HL-60 (cell line): ENCODE data around the gene LACRT.
A peak's percentile ranks its signal among the peaks of the same experiment; 100 is the strongest.
"Not testable (repeated sequence)": the region's sequence is repeated elsewhere in the genome, so short reads cannot be mapped to it uniquely, and the experiment has no call there.

Experiments
- DNase-seq, 2 experiments: peaks; one replicate each; pipeline ENCODE4 v3.0.0-alpha.2; 2010 to 2020; ENCODE audit warnings: low read depth in 1 of 2, low spot score in 1 of 2
- H3K27ac ChIP-seq: fragments of 250-450 bp; sonication (Bioruptor Pico); replicated peaks from 2 replicates; pipeline ENCODE4 v1.5.1; 2020; ENCODE audit warnings: mild to moderate bottlenecking, moderate library complexity
- H3K27me3 ChIP-seq: fragments of 250-450 bp; sonication (Bioruptor Pico); 2 replicates; pipeline ENCODE4 v1.5.1; 2021; ENCODE audit warnings: mild to moderate bottlenecking, moderate library complexity; ENCODE audit not compliant: insufficient read depth, poor library complexity, severe bottlenecking
- H3K4me3 ChIP-seq: replicated peaks from 2 replicates; pipeline ENCODE4 v1.5.1; 2011; ENCODE audit warnings: mild to moderate bottlenecking, control low read depth, low read length; ENCODE audit not compliant: insufficient read depth
- GABPA ChIP-seq: IDR thresholded peaks from 2 replicates; pipeline ENCODE4 v1.6.1; 2012; ENCODE audit warnings: low read depth
- POLR2AphosphoS5 ChIP-seq: IDR thresholded peaks from 2 replicates; pipeline ENCODE4 v1.6.1; 2012; ENCODE audit warnings: low read depth
- SPI1 ChIP-seq: IDR thresholded peaks from 2 replicates; pipeline ENCODE4 v1.6.1; 2012; ENCODE audit warnings: low read depth, mild to moderate bottlenecking, borderline replicate concordance
- TF ChIP-seq, protein P1 (sequence below): IDR thresholded peaks from 2 replicates; pipeline ENCODE4 v1.6.1; 2012; ENCODE audit warnings: low read depth; ENCODE audit not compliant: insufficient replicate concordance
- TF ChIP-seq, protein P2 (sequence below): IDR thresholded peaks from one replicate; pipeline ENCODE4 v1.5.1; 2011; ENCODE audit warnings: low read length, control low read depth, inconsistent platforms; ENCODE audit not compliant: insufficient read depth

Gene LACRT

DNA sequence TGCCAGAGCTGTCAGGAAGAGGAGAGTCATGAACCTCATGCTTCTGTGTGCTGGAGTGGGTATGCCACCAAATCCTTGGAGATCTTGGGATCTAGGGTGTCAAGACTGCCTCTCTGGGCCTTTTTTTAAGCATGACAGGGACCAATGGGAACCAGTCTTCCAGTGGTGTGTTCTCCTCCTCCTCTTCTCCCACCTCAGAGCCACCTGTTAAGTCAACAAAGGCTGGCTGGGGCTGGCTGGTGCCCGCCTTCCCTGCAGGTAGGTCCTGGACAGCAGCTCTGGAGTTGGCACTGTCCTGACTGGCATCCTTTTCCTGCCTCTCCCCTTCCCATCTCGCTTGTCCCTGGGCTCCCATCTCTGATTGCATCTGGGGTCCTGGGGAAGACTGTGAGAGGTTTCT, 13.6 kb upstream of the LACRT start, which contains the start of gene DCD:
Gene DCD (minus strand): TSS at position 101 of the 400 bp plus-strand sequence. CDS start 62 bp downstream, at position 39.
- no peak within 1 kb of the TSS for H3K27ac ChIP-seq
- no peak within 1 kb of the TSS for H3K4me3 ChIP-seq
- H3K27me3 ChIP-seq: peaks cover 3% of the 10 kb centered on the region
- TF ChIP-seq POLR2AphosphoS5 (no peak), GABPA (no peak), SPI1 (no peak)
- TF ChIP-seq, protein P1, sequence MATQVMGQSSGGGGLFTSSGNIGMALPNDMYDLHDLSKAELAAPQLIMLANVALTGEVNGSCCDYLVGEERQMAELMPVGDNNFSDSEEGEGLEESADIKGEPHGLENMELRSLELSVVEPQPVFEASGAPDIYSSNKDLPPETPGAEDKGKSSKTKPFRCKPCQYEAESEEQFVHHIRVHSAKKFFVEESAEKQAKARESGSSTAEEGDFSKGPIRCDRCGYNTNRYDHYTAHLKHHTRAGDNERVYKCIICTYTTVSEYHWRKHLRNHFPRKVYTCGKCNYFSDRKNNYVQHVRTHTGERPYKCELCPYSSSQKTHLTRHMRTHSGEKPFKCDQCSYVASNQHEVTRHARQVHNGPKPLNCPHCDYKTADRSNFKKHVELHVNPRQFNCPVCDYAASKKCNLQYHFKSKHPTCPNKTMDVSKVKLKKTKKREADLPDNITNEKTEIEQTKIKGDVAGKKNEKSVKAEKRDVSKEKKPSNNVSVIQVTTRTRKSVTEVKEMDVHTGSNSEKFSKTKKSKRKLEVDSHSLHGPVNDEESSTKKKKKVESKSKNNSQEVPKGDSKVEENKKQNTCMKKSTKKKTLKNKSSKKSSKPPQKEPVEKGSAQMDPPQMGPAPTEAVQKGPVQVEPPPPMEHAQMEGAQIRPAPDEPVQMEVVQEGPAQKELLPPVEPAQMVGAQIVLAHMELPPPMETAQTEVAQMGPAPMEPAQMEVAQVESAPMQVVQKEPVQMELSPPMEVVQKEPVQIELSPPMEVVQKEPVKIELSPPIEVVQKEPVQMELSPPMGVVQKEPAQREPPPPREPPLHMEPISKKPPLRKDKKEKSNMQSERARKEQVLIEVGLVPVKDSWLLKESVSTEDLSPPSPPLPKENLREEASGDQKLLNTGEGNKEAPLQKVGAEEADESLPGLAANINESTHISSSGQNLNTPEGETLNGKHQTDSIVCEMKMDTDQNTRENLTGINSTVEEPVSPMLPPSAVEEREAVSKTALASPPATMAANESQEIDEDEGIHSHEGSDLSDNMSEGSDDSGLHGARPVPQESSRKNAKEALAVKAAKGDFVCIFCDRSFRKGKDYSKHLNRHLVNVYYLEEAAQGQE: no peak
- TF ChIP-seq, protein P2, sequence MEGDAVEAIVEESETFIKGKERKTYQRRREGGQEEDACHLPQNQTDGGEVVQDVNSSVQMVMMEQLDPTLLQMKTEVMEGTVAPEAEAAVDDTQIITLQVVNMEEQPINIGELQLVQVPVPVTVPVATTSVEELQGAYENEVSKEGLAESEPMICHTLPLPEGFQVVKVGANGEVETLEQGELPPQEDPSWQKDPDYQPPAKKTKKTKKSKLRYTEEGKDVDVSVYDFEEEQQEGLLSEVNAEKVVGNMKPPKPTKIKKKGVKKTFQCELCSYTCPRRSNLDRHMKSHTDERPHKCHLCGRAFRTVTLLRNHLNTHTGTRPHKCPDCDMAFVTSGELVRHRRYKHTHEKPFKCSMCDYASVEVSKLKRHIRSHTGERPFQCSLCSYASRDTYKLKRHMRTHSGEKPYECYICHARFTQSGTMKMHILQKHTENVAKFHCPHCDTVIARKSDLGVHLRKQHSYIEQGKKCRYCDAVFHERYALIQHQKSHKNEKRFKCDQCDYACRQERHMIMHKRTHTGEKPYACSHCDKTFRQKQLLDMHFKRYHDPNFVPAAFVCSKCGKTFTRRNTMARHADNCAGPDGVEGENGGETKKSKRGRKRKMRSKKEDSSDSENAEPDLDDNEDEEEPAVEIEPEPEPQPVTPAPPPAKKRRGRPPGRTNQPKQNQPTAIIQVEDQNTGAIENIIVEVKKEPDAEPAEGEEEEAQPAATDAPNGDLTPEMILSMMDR: no peak
- no peak for DNase-seq

DNA sequence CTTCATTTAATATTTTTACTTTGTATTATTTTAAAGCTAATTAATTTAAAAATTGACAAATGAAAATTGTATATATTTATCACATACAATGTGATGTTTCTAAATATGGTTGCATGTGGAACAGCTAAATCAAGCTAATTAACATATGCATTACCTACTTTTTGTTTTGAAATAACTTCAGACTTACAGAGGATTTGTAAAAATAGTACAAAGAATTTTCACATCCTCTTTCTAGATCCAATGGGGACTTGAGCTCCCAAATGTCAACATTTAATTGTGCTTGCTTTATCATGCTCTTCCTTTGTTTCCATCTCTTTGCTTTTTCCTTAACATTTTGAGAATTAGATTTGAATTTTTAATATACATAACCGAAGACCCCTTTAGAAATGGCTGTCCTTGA, 6.9 kb upstream of the LACRT start:
- Histone ChIP-seq H3K27me3 (no peaks in the 10 kb centered on the region), H3K27ac (no peak overlapping the region), H3K4me3 (no peak overlapping the region)
- peak in 1 of 2 experiments; percentile 8 for DNase-seq
- TF ChIP-seq, protein P1: no peak
- TF ChIP-seq, protein P2: no peak
- TF ChIP-seq GABPA: no peak
- TF ChIP-seq POLR2AphosphoS5: no peak
- no peak for TF ChIP-seq SPI1

DNA sequence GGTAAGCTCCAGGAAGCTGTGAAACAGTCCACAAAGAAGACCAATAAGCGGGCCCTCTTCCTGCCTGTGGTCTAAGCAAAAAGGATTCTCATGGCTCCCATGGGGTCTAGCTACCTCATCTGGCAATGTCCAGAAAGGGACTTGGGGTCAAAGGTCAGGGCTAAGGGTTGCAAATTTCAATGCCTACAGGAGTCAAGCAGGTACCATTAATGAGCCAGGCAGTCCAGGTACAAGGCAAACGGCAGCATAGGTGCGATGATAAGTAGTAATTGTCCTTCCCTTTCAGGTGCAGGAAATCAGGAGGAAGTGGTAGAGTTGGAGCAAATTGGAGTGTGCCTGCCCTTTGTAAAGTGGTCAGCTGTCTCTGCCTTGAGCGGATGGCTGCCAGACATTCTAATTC, 6.4 kb upstream of the LACRT start:
- no peak for TF ChIP-seq POLR2AphosphoS5
- TF ChIP-seq SPI1: no peak
- no peak for TF ChIP-seq GABPA
- TF ChIP-seq, protein P1: no peak
- TF ChIP-seq, protein P2: no peak
- Histone ChIP-seq H3K27me3 (no peaks in the 10 kb centered on the region), H3K27ac (no peak overlapping the region)

DNA sequence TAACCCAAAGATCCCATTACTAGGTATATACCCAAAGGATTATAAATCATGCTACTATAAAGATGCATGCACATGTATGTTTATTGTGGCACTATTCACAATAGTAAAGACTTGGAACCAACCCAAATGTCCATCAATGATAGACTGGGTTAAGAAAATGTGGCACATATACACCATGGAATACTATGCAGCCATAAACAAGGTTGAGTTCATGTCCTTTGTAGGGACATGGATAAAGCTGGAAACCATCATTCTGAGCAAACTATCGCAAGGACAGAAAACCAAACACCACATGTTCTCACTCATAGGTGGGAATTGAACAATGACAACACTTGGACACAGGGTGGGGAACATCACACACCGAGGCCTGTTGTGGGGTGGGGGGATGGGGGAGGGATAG, 4.4 kb upstream of the LACRT start:
- not testable (repeated sequence) for H3K27ac ChIP-seq, H3K27me3 ChIP-seq, DNase-seq, H3K4me3 ChIP-seq

More for the DNA sequence above, 6.4 kb upstream of the LACRT start:
- no peak overlapping the region for H3K4me3 ChIP-seq
- DNase-seq: no peak
